SK-N-SH (cell line): ENCODE measurements around the gene SLAIN2. TPM values are rescaled to one million over a fixed set of nuclear protein-coding genes. Genes with fewer than 3 reads are reported as not detected.

Experiments
- CTCF ChIA-PET: fragments of 300-600, 350-600 bp; formaldehyde crosslinking; extraction: SDS; loops from one replicate; lab custom pipeline; 2021; lab: Yijun Ruan, JAX
- POLR2A ChIA-PET: fragments of 350-600 bp; sonication (Branson Sonifier 250); formaldehyde crosslinking; extraction: SDS; loops from one replicate; lab custom pipeline; 2020; ENCODE audit warnings: antibody characterized with exemption, inconsistent platforms; lab: Yijun Ruan, JAX
- DNase-seq: peaks from one replicate; pipeline ENCODE4 v3.0.0; 2012
- H2AFZ ChIP-seq: fragments of 200-600 bp; sonication (generic); 2 replicates; pipeline ENCODE4 v1.8.1; 2016; ENCODE audit warnings: antibody characterized with exemption, mild to moderate bottlenecking, low read depth
- H3F3A ChIP-seq: fragments of 200-600 bp; sonication (generic); replicated peaks from 2 replicates; pipeline ENCODE3; 2016; ENCODE audit warnings: antibody characterized with exemption, mild to moderate bottlenecking; ENCODE audit not compliant: insufficient read depth
- H3K27ac ChIP-seq, 2 experiments: fragments of 200-500 bp in 1 of 2; fragments of 200-600 bp in 1 of 2; sonication (Bioruptor generic) in 1 of 2; sonication (generic), shearing (Covaris generic) in 1 of 2; 2 replicates each; pipeline versions ENCODE4 v1.5.1 to v1.6.1; 2014 to 2016; ENCODE audit warnings: low read depth in 2 of 2, inconsistent platforms in 1 of 2, low read length in 1 of 2, mild to moderate bottlenecking in 1 of 2, mixed read lengths in 1 of 2
- H3K27me3 ChIP-seq: fragments of 200-600 bp; sonication (generic), shearing (Covaris generic); 2 replicates; pipeline ENCODE4 v1.6.1; 2016; ENCODE audit warnings: mixed run types; ENCODE audit not compliant: insufficient read depth
- H3K36me3 ChIP-seq, 2 experiments: fragments of 200-500 bp in 1 of 2; fragments of 200-600 bp in 1 of 2; sonication (Bioruptor generic) in 1 of 2; sonication (generic) in 1 of 2; replicated peaks in 1 of 2; 2 replicates each; pipeline versions ENCODE3 to v1.5.1; 2014 to 2016; ENCODE audit warnings: low read length in 1 of 2, mild to moderate bottlenecking in 1 of 2; ENCODE audit not compliant: insufficient read depth in 2 of 2, control insufficient read depth in 1 of 2
- H3K4me1 ChIP-seq, 2 experiments: fragments of 200-500 bp in 1 of 2; fragments of 200-600 bp in 1 of 2; sonication (Bioruptor generic) in 1 of 2; sonication (generic), shearing (Covaris generic) in 1 of 2; 2 replicates each; pipeline versions ENCODE4 v1.5.1 to v1.6.1; 2014 to 2016; ENCODE audit warnings: low read depth in 1 of 2, low read length in 1 of 2, mixed run types in 1 of 2; ENCODE audit not compliant: insufficient read depth in 2 of 2, control insufficient read depth in 1 of 2
- H3K4me2 ChIP-seq: fragments of 200-600 bp; sonication (generic), shearing (Covaris generic); 2 replicates; pipeline ENCODE4 v1.6.1; 2017; ENCODE audit warnings: mixed run types
- H3K4me3 ChIP-seq, 2 experiments: fragments of 200-500 bp in 1 of 2; fragments of 200-600 bp in 1 of 2; sonication (Bioruptor generic) in 1 of 2; sonication (generic), shearing (Covaris generic) in 1 of 2; 2 replicates each; pipeline versions ENCODE4 v1.5.1 to v1.8.1; 2014 to 2016; ENCODE audit warnings: low read depth in 2 of 2, inconsistent platforms in 1 of 2, low read length in 1 of 2, mild to moderate bottlenecking in 1 of 2, mixed read lengths in 1 of 2, moderate library complexity in 1 of 2
- H3K79me2 ChIP-seq: fragments of 200-600 bp; sonication (generic); 2 replicates; pipeline ENCODE4 v1.8.1; 2017; ENCODE audit warnings: mild to moderate bottlenecking; ENCODE audit not compliant: insufficient read depth
- H3K9ac ChIP-seq: fragments of 200-600 bp; sonication (generic); 2 replicates; pipeline ENCODE4 v1.6.1; 2017; ENCODE audit warnings: mixed run types
- H3K9me2 ChIP-seq: fragments of 200-600 bp; sonication (generic); 2 replicates; pipeline ENCODE4 v1.6.1; 2017; ENCODE audit warnings: mixed run types
- H3K9me3 ChIP-seq: fragments of 200-600 bp; sonication (generic); 2 replicates; pipeline ENCODE4 v1.6.1; 2017; ENCODE audit warnings: mixed run types, mild to moderate bottlenecking, moderate library complexity
- H4K20me1 ChIP-seq: fragments of 200-600 bp; sonication (generic); 2 replicates; pipeline ENCODE4 v1.6.1; 2017; ENCODE audit warnings: mild to moderate bottlenecking, mixed run types; ENCODE audit not compliant: insufficient read depth
- CHD2 ChIP-seq: fragments of 150-350 bp; IDR thresholded peaks from 2 replicates; pipeline ENCODE4 v1.6.1; 2018; ENCODE audit warnings: low read length; ENCODE audit not compliant: partially characterized antibody
- CTCF ChIP-seq: fragments of 200-600 bp; sonication (generic); IDR thresholded peaks from 2 replicates; pipeline ENCODE4 v1.6.1; 2017; ENCODE audit warnings: antibody characterized with exemption, mild to moderate bottlenecking, moderate library complexity
- ELF1 ChIP-seq: IDR thresholded peaks from 2 replicates; pipeline ENCODE4 v1.4.0; 2012
- EP300 ChIP-seq, 2 experiments: IDR thresholded peaks; 2 replicates each; pipeline versions ENCODE4 v1.4.0 to v1.6.1; 2012; ENCODE audit warnings: borderline replicate concordance in 1 of 2, low read depth in 1 of 2, low read length in 1 of 2
- EZH2phosphoT487 ChIP-seq: fragments of 200-600 bp; sonication (generic); IDR thresholded peaks from 2 replicates; pipeline ENCODE4 v1.6.1; 2017; ENCODE audit warnings: low read depth, mixed run types, mild to moderate bottlenecking, antibody characterized with exemption, moderate library complexity, borderline replicate concordance
- FOXM1 ChIP-seq: IDR thresholded peaks from 2 replicates; pipeline ENCODE4 v1.4.0; 2012; ENCODE audit warnings: low read depth, mild to moderate bottlenecking
- GABPA ChIP-seq: IDR thresholded peaks from 2 replicates; pipeline ENCODE4 v1.4.0; 2012; ENCODE audit warnings: low read depth, mild to moderate bottlenecking
- GATA2 ChIP-seq: sonication (generic); formaldehyde crosslinking; IDR thresholded peaks from 2 replicates; pipeline ENCODE4 v1.5.0; 2020; ENCODE audit warnings: mild to moderate bottlenecking, missing genetic modification reagents
- JUND ChIP-seq: IDR thresholded peaks from 2 replicates; pipeline ENCODE4 v1.4.0; 2012
- MXI1 ChIP-seq: IDR thresholded peaks from 2 replicates; pipeline ENCODE4 v1.6.1; 2012; ENCODE audit warnings: mild to moderate bottlenecking, low read depth, low read length, improper control_type of control experiment
- RCOR1 ChIP-seq: fragments of 150-350 bp; IDR thresholded peaks from 2 replicates; pipeline ENCODE4 v1.6.1; 2017; ENCODE audit warnings: antibody characterized with exemption, low read length
- RXRA ChIP-seq: IDR thresholded peaks from 2 replicates; pipeline ENCODE4 v1.4.0; 2012; ENCODE audit warnings: low read depth, mild to moderate bottlenecking, borderline replicate concordance
- TAF1 ChIP-seq: IDR thresholded peaks from 2 replicates; pipeline ENCODE4 v1.6.1; 2012; ENCODE audit warnings: low read depth, mild to moderate bottlenecking, low read length, moderate library complexity, borderline replicate concordance
- TCF12 ChIP-seq: IDR thresholded peaks from 2 replicates; pipeline ENCODE4 v1.4.0; 2012
- YY1 ChIP-seq: IDR thresholded peaks from 2 replicates; pipeline ENCODE4 v1.4.0; 2012; ENCODE audit warnings: low read depth, mild to moderate bottlenecking
- WGBS: methylation state at CpG from one replicate; pipeline ENCODE4 v1.1.6; 2017; ENCODE audit warnings: low lambda C conversion rate; 5-methylcytosine and 5-hydroxymethylcytosine counted together
- polyA plus RNA-seq, 3 experiments: library from polyadenylated mRNA; depleted of rRNA; stranded (reverse); fragments of >200 nt; gene quantifications; 2 replicates each; pipeline ENCODE4 v1.2.3, GENCODE V29; 2012
- TF ChIP-seq, protein P1 (sequence below): IDR thresholded peaks from 2 replicates; pipeline ENCODE4 v1.4.0; 2012; ENCODE audit warnings: low read depth

Gene SLAIN2
- polyA plus RNA-seq, 1 of the 3 experiments (the other 2 are of a cell fraction), result 17.0 TPM

DNA sequence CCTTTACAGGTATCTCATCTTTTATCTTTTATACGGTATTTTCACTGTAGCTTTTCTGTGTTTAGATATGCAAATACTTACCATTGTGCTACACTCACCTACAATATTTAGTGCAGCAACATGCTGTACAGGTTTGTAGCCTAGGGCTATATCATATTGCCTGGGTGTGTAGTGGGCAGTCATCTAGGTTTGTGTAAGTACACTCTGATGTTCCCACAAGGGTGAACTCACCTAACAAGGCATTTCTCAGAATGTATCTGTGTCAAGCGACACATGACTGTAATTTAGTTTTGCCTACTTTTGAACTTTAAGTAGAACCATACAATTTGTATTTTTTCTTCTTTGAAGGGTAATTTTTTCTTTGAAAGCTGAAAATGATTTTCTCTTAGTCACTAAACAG lies 87.6 kb downstream of the SLAIN2 start:
- Histone ChIP-seq H4K20me1 (no peaks in the 10 kb centered on the region), H2AFZ (no peak overlapping the region), H3K9me3 (no peaks in the 10 kb centered on the region), H3K27ac (no peak overlapping the region), H3K9me2 (no peaks in the 10 kb centered on the region), H3K27me3 (no peaks in the 10 kb centered on the region), H3K4me2 (no peak overlapping the region), H3K4me3 (no peak overlapping the region), H3K4me1 (no peaks in the 10 kb centered on the region; a peak in 1 of 4 replicates), H3K79me2 (no peaks in the 10 kb centered on the region), H3K9ac (no peak overlapping the region), H3F3A (peaks cover 11% of the 10 kb centered on the region), H3K36me3 (peaks cover 11 to 26% of the 10 kb centered on the region in 2 experiments)
- POLR2A ChIA-PET, result no interaction called here
- CTCF ChIA-PET, result interaction anchor here (0.6 to 0.8 kb wide), 2 partner anchors 10 to 117 kb away, joined by 3 read pairs; no protein-coding TSS in a partner anchor
- WGBS, result 71% methylated on average over 2 of the region's 2 CpGs
- TF ChIP-seq TCF12 (no peak), RCOR1 (no peak), CTCF (no peak), JUND (no peak), GABPA (no peak), TAF1 (no peak), FOXM1 (no peak)
- DNase-seq, result no peak

DNA sequence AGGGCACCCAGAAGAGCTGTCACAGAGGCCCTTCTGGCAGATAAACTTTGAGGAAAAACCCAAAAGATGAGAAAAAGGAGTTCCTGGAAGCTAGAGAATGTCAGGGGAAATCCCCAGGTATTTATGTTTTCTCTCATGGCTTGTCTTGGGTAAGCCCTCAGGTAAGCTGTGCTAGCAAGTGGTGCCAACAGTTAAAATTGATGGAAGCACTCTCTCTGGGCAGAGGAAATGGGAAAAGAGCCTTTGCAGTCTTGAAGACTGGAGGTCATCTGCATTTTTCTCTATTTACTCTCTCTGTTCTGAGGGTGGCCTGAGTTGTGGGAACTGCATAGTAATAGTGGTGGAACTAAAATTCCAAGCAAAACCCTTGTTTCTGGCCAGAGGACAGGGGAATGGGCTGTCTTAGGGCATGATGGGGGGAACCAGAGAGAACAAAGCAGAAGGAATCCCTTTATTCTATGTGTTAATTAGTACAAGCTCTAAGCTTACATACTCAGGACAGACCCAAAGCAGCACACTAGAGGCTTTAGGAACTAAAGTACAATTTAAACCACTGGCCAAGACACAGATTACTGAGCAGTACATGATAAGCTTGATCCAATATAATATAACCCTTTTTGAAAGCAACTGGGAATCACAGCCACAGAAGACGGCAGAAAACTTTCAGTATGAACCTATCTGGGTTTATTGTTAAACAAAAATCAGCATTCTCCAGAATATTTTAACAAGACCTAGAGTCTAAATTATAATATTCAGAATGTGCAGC lies 88.6 kb downstream of the SLAIN2 start:
- H4K20me1 ChIP-seq, result no peaks in the 10 kb centered on the region
- no peak overlapping the region for H3K9ac ChIP-seq
- H3K27me3 ChIP-seq, result no peaks in the 10 kb centered on the region
- no peaks in the 10 kb centered on the region for H3K9me2 ChIP-seq
- H3F3A ChIP-seq, result peaks cover 6% of the 10 kb centered on the region
- no peak for TF ChIP-seq ELF1
- TF ChIP-seq MXI1, result no peak
- TF ChIP-seq GABPA, result no peak
- TF ChIP-seq RXRA, result no peak
- TF ChIP-seq, protein P1, sequence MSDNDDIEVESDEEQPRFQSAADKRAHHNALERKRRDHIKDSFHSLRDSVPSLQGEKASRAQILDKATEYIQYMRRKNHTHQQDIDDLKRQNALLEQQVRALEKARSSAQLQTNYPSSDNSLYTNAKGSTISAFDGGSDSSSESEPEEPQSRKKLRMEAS, result no peak
- TF ChIP-seq YY1, result no peak
- no peak for TF ChIP-seq GATA2 (CRISPR knock-in tag)
- no peak for TF ChIP-seq CHD2
- TF ChIP-seq EP300 (IDR thresholded peaks at IDR 0.05; ENCODE audit: borderline replicate concordance in 1 of 2, low read depth in 1 of 2, low read length in 1 of 2), result no peak
- TF ChIP-seq TAF1, result no peak
- no peak for TF ChIP-seq EZH2phosphoT487
- 90% methylated on average over 1 of the region's 1 CpG for WGBS
- ChIA-PET POLR2A (no interaction called here), CTCF (interaction anchor here (0.6 to 1.9 kb wide), 3 partner anchors 9 to 116 kb away, joined by 3 to 5 read pairs (median 4); no protein-coding TSS in a partner anchor)
- DNase-seq, result no peak
- no peak overlapping the region for H3K4me2 ChIP-seq
- H3K36me3 ChIP-seq, result peaks cover 8 to 19% of the 10 kb centered on the region in 2 experiments
- H3K4me3 ChIP-seq, result no peak overlapping the region
- H3K27ac ChIP-seq, result no peak overlapping the region
- H3K9me3 ChIP-seq, result no peaks in the 10 kb centered on the region
- H3K4me1 ChIP-seq, result no peaks in the 10 kb centered on the region; a peak in 1 of 4 replicates
- no peak overlapping the region for H2AFZ ChIP-seq
- no peaks in the 10 kb centered on the region for H3K79me2 ChIP-seq
